Right cardiac atrium (tissue), 5 donors: Measurements from ENCODE around the gene JOSD1. TPM values are rescaled to one million over a fixed set of nuclear protein-coding genes. Genes with fewer than 3 reads are reported as not detected.

ENCODE experiments used
- ATAC-seq, 2 donors: fragments of 200-7000 bp; cut with Tn5 transposase; one replicate each; pipeline versions ENCODE4 v1.8.0 to v1.9.1; 2020; ENCODE audit warnings: moderate library complexity in 2 of 2, mild to moderate bottlenecking in 1 of 2
- DNase-seq, 3 donors: peaks; one replicate each; pipeline ENCODE4 v3.0.0-alpha.2; 2020
- H3K27ac ChIP-seq: one replicate; pipeline ENCODE4 v1.5.1; 2013; ENCODE audit warnings: mild to moderate bottlenecking, low read length, control low read depth, moderate library complexity
- H3K27me3 ChIP-seq: one replicate; pipeline ENCODE4 v1.6.1; 2013; ENCODE audit not compliant: control insufficient read depth, insufficient read depth
- H3K4me1 ChIP-seq: one replicate; pipeline ENCODE4 v1.6.1; 2013; ENCODE audit warnings: low read length; ENCODE audit not compliant: control insufficient read depth, insufficient read depth
- H3K4me3 ChIP-seq: one replicate; pipeline ENCODE4 v1.5.1; 2013; ENCODE audit warnings: low read length, control low read depth
- H3K9me3 ChIP-seq: one replicate; pipeline ENCODE4 v1.6.1; 2013; ENCODE audit warnings: low read length; ENCODE audit not compliant: control insufficient read depth
- WGBS: extraction: QIAGEN DNeasy Blood & Tissue Kit; methylation state at CpG from one replicate; pipeline ENCODE4 v1.1.7; 2013; 5-methylcytosine and 5-hydroxymethylcytosine counted together
- intact Hi-C, 4 donors: fragments of 100-400 bp; cut with DNase I; formaldehyde crosslinking; loops; one replicate each; pipeline versions ENCODE4 v1.11.0 to v1.14.0; 2022 to 2023
- polyA plus RNA-seq: library from polyadenylated mRNA; stranded (reverse); fragments of 200-250 nt; gene quantifications from one replicate; pipeline ENCODE4 v1.2.3, GENCODE V29; 2013
- total RNA-seq, 4 donors: library from RNA; stranded (reverse); fragmentation: NEBNext Ultra II Directional; extraction: Animal tissue kit (Norgen Biotek cat#: 25700); gene quantifications; one replicate each; pipeline ENCODE4 v1.2.1, GENCODE V29; 2021
- donor health status: healthy with polysubstance abuse.
- donor health status: DM: no; HTN: yes; CAD: no.
- donor health status: DM: no; HTN: no; CAD: no.
- donor health status: DM: no; HTN: yes; CAD: no; lungs with severe emphysema.
- donor health status: DM: yes; HTN: yes; CAD: no.

JOSD1 gene
- total and polyA plus RNA-seq, 5 donors, result 14.3 to 28.6 (median 21.7) TPM

DNA sequence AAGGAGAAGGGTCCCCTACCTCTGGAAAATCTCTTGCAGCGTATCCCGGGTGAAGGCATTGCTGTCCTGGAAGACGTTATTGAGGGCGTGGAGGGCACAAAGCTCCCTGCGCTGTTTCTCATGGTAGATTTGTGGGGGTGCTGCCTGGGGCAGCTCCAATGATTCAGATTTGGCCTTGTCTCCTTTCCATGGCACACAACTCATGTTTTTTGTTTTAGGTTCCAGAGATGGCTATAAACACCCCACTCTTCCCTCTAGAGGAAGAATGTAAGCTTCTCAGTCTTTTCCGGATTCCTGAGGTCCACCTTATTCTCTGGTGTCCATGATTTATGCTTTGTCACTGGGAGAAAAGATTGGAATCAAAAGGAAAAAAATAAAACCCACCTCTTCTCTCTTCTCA, 959 bp downstream of the JOSD1 start:
- ATAC-seq (no peak), DNase-seq (no peak)
- Histone ChIP-seq H3K27me3 (no peaks in the 10 kb centered on the region), H3K27ac (peak overlapping the region; percentile 54), H3K4me3 (peak overlapping the region; percentile 71), H3K9me3 (no peaks in the 10 kb centered on the region), H3K4me1 (peaks cover 6% of the 10 kb centered on the region)
- intact Hi-C loops, result no loop called here
- 17% methylated on average over 6 of the region's 6 CpGs for WGBS

- WGBS, result 42% methylated on average over 5 of the region's 5 CpGs
- Histone ChIP-seq H3K9me3 (no peaks in the 10 kb centered on the region), H3K4me1 (peaks cover 6% of the 10 kb centered on the region), H3K27me3 (no peaks in the 10 kb centered on the region), H3K27ac (peak overlapping the region; percentile 5), H3K4me3 (peak overlapping the region; percentile 71)
- ATAC-seq, result no peak
- no peak for DNase-seq
- intact Hi-C loops, result no loop called here
Measured at GRCh38 chr22:38699143-38699542, 1.6 kb downstream of the JOSD1 start.

- intact Hi-C loops, result no loop called here
- Histone ChIP-seq H3K27ac (no peak overlapping the region), H3K4me3 (peak overlapping the region; percentile 71), H3K9me3 (no peaks in the 10 kb centered on the region), H3K4me1 (peaks cover 6% of the 10 kb centered on the region), H3K27me3 (no peaks in the 10 kb centered on the region)
- WGBS, result 89% methylated on average over 13 of the region's 13 CpGs
- DNase-seq (no peak), ATAC-seq (no peak)
Measured at GRCh38 chr22:38698407-38699094, 2.2 kb downstream of the JOSD1 start.

- ATAC-seq (no peak), DNase-seq (peak in 2 of 3 donors; percentile 34 to 78)
- Histone ChIP-seq H3K4me3 (no peak overlapping the region), H3K9me3 (no peaks in the 10 kb centered on the region), H3K27ac (peak overlapping the region; percentile 64), H3K4me1 (peaks cover 6% of the 10 kb centered on the region), H3K27me3 (no peaks in the 10 kb centered on the region)
- intact Hi-C loops, result no loop called here
- 36% methylated on average over 8 of the region's 8 CpGs for WGBS
Measured at GRCh38 chr22:38697425-38698089, 3.2 kb downstream of the JOSD1 start.

- intact Hi-C loops, result no loop called here
- DNase-seq (peak in 1 of 3 donors; percentile 26), ATAC-seq (peak in 1 of 2 donors; percentile 54)
- H3K4me1 ChIP-seq, result peaks cover 6% of the 10 kb centered on the region
- H3K4me3 ChIP-seq, result no peak overlapping the region
- no peaks in the 10 kb centered on the region for H3K9me3 ChIP-seq
- 29% methylated on average over 3 of the region's 3 CpGs for WGBS
- peak overlapping the region; percentile 72 for H3K27ac ChIP-seq
- H3K27me3 ChIP-seq, result no peaks in the 10 kb centered on the region
Measured at GRCh38 chr22:38696606-38697424, 3.9 kb downstream of the JOSD1 start.

GRCh38 chr22:38694940-38695339, 5.8 kb downstream of the JOSD1 start:
- 74% methylated on average over 3 of the region's 3 CpGs for WGBS

DNA sequence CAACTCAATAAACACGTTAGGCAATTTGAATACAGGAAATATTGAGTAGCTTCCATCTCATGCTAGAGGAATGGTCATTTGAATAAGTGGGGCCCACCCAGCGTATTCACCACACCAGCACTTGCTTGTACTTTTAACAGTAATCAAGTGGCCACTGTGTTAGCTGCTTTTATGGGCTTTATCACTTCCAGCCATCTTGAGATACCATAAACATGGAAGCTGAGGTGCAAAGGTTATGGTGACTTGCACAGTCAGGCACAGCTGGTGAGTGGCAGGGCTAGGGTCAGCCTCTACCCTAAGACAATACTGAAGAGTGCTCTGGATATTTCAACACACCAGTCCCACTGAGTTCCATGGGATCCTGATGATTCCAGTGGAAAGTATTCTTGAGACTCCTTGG, 6.7 kb downstream of the JOSD1 start:
- no peaks in the 10 kb centered on the region for H3K9me3 ChIP-seq
- H3K27ac ChIP-seq, result no peak overlapping the region
- no peaks in the 10 kb centered on the region for H3K27me3 ChIP-seq
- DNase-seq, result no peak
- WGBS, result 84% methylated on average over 2 of the region's 2 CpGs
- intact Hi-C loops, result no loop called here
- H3K4me3 ChIP-seq, result no peak overlapping the region
- no peak for ATAC-seq
- H3K4me1 ChIP-seq, result peaks cover 6% of the 10 kb centered on the region

More at GRCh38 chr22:38694940-38695339, 5.8 kb downstream of the JOSD1 start:
- no peaks in the 10 kb centered on the region for H3K27me3 ChIP-seq
- H3K4me1 ChIP-seq, result peaks cover 6% of the 10 kb centered on the region
- H3K4me3 ChIP-seq, result no peak overlapping the region
- DNase-seq (no peak), ATAC-seq (no peak)
- intact Hi-C loops, result no loop called here
- H3K27ac ChIP-seq, result no peak overlapping the region
- no peaks in the 10 kb centered on the region for H3K9me3 ChIP-seq

DNA sequence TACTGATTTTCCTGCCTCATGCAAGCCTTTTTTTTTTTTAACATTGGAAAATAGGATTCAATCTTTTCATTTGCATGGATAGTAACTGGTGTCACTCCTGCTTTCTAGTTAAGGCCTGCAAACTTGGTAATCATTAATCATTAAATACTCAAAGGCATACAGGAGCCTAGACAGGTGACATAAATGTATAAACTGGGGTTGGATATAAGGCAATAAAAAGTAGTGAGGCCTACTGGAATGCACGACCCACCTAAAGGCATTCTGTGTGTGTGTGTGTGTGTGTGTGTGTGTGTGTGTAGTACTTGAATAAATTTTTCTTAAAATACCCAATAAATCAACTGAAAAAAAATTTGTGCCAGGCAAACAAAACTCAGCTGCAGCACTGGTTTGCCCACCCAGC, 11.1 kb downstream of the JOSD1 start:
- no peak for DNase-seq
- intact Hi-C loops, result no loop called here
- ATAC-seq, result no peak
- WGBS, result 68% methylated on average over 1 of the region's 1 CpG
- Histone ChIP-seq H3K4me3 (no peak overlapping the region), H3K27ac (no peak overlapping the region), H3K9me3 (no peaks in the 10 kb centered on the region), H3K4me1 (no peaks in the 10 kb centered on the region), H3K27me3 (no peaks in the 10 kb centered on the region)

DNA sequence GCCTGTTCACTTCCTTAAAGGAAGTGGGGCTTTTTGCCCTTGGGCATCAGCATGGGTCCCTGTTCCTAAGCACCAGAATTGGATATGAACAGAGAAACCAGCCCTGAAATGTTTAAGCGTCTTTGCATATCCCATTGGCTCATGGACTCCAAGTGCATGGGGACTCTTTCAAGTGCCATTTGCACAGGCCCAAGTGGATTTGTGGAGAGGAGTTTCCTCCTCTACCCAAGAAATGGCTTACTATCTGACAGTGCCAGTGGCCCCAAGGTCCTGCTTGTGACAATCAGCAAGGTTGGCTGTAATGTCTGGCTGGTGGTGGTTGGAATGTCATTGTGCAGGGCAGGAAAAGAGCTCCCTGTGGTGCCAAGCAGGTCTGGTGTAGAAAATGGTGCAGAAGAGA, 15.0 kb downstream of the JOSD1 start:
- DNase-seq, result no peak
- Histone ChIP-seq H3K4me1 (no peaks in the 10 kb centered on the region), H3K4me3 (no peak overlapping the region), H3K27ac (no peak overlapping the region), H3K27me3 (no peaks in the 10 kb centered on the region), H3K9me3 (no peaks in the 10 kb centered on the region)
- WGBS, result 90% methylated on average over 1 of the region's 1 CpG
- intact Hi-C loops, result no loop called here
- ATAC-seq, result no peak

GRCh38 chr22:38684895-38685294, 15.8 kb downstream of the JOSD1 start:
- Histone ChIP-seq H3K4me1 (no peaks in the 10 kb centered on the region), H3K27ac (no peak overlapping the region), H3K4me3 (no peak overlapping the region), H3K27me3 (no peaks in the 10 kb centered on the region), H3K9me3 (no peaks in the 10 kb centered on the region)
- WGBS, result 90% methylated on average over 9 of the region's 9 CpGs
- DNase-seq (no peak), ATAC-seq (no peak)
- intact Hi-C loops, result no loop called here
